Pons (tissue), 1 donor: ENCODE measurements around the gene SMCO2.

Experiments
- DNase-seq: peaks from one replicate; pipeline ENCODE4 v3.0.0-alpha.2; 2016; ENCODE audit warnings: low spot score

SMCO2 gene

DNA sequence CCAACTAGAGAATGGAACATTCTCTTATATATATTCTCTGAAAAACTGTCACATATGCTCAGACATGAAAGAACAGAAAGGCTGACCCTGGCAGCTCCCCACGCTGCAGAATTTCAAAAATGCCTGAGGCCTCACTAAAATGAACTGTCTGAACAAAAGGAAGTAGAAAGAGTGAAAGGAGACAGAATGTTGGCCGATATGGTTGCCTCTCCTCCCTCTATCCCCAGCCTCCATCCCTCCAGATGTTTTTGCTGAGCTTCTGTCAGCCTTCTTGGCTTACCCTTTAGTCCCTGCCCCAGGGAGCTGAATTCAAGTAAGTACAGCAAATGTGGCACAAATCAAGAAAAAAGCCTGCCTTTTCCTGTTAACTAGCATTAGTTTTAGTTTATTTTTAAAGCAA lies 6.9 kb downstream of the SMCO2 start:
- no peak for DNase-seq

- no peak for DNase-seq
Measured at GRCh38 chr12:27455589-27455988, 9.1 kb downstream of the SMCO2 start.

GRCh38 chr12:27456618-27457017 lies 10.1 kb downstream of the SMCO2 start:
- DNase-seq: no peak

- DNase-seq: no peak
Measured at GRCh38 chr12:27460471-27460978, 14.0 kb downstream of the SMCO2 start.

DNA sequence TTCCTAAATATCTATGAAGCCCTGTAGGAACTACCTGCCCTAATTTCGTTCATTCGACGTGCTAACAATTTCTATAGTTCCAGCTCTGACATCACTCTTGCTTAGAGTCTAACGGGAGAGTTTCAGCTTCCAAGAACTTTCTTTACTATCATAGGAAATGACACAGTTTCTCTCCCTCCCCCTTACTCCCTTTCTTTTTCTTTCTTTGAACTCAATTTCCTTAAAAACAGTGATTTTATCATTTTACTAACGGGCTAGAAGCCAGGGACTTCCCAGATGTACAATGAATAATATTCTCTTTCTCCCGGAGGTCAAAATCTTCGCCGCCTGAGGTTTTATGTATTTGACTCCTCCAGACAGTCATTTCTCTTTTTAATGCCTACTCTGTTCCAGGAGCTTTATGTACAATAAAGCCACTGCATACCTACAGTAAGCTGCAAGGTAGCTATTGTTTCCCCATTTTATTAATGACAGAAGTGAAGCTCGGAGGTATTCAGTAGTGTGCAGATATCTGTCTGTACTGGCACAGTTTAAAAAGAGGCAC lies 15.7 kb downstream of the SMCO2 start:
- no peak for DNase-seq

GRCh38 chr12:27462851-27463250 lies 16.3 kb downstream of the SMCO2 start:
- no peak for DNase-seq

DNA sequence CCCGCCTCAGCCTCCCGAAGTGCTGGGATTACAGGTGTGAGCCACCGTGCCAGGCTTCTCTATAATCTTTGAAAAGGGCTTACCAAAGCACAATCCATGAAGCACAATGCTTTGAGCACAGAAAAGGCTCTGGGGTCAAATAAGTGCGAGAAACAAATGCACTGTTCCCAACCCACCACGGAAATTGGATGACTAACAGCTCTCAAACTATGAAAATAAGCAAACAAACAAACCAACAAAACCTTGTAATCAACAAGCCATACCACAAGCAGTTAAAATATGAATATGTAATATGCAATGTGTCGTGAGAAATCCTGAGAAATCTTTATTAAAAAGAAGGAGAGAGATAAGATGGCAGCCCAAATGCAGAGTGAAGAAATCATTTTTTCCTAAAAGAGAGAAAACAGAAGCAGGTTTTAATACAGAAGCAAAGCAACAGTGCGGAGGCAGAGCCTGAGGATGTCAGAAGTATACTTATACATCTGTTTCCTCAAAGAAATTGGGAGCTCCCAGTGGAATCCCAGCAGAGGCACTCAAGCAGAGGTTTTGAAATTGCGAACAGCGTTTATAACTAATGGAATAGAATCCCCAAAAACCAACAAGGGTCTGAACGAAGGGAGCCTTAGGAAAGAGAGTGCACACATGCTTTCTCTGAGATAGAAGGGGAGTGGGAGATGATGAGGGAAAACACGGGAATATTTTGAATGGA lies 17.1 kb downstream of the SMCO2 start:
- DNase-seq: no peak

GRCh38 chr12:27464220-27464554 lies 17.7 kb downstream of the SMCO2 start:
- no peak for DNase-seq

DNA sequence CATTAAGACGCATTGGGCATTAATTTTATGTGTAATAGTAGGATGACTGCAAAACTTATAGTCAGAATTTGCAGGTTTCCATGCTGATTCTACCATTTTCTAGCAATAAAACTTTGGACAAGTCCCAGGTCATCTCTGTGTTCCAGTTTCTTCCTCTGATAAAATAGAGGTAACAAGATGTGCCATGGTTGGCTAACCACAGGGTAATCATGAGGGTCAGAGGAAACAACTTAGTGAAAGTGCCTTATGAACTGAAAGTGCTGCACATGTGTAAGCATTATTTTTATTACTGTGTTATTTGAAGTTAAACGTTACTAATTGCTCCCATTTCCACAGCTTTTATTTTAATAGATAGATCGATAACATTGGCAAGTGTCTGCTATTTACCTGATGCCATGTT lies 21.1 kb downstream of the SMCO2 start:
- DNase-seq: no peak

GRCh38 chr12:27468241-27468640 lies 21.7 kb downstream of the SMCO2 start:
- DNase-seq: no peak

DNA sequence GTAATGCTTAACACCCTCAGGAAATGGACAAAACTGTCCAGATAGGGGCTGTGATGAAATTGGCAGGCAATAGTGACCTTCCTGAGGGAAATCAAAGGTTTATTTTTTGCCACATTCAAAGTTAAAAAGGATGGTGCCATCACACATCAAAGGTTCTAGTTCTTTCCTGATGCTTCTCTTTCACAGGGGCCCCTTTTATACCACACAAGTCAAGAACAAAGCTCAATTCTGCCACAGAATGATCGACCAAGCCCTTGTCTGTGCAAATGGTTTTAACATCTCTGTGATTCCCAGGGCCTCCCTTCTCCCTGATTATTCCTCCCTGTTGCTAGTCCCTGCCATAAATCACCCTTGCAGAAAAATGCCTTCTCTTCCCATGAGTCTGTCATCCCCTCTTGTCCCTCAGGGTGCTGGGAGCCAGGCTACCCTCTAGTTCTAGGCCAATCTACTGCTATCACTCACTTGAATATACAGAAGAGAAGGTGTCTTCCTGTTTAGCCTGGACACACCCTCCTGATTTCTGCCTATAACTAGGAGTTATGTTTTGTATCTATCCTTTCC lies 22.7 kb downstream of the SMCO2 start:
- peak; percentile 25 for DNase-seq

DNA sequence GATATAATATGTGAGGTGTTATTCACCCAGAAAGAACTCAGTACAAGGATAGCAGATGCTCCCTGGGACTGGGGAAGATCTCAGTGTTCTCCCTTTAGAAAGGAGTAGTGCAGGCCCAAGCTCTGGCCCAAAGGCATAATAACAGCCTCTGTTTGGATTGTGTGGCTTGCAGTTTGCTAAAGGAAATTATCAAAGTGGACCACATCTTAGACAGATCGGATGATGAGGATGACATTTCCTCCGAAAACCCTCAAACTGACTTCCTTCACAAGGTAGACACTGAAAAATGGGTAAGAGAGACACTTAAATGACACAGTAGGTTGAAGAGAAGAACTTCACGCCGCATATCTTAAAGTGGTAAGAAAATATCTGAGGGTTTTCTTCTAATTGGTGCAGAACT lies 26.1 kb downstream of the SMCO2 start:
- no peak for DNase-seq

DNA sequence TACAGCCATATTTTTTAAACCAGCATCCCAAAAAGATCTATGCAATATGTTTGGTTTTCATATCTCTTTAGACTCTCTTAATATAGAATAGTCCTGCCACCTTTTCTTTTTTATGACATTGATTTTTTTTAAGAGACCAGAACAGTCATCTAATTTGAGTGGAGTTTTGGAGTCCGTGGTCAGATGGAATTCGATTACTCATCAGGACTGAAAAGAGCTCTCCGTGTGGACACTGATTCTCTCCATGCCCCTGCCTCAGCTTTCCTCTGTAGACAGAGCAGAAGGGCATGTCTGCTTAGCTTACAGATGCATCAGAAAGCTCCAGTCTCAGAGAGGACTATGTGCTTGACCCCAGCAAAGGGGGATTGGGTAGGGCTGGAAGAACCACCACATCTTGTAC lies 27.8 kb downstream of the SMCO2 start:
- DNase-seq: no peak

DNA sequence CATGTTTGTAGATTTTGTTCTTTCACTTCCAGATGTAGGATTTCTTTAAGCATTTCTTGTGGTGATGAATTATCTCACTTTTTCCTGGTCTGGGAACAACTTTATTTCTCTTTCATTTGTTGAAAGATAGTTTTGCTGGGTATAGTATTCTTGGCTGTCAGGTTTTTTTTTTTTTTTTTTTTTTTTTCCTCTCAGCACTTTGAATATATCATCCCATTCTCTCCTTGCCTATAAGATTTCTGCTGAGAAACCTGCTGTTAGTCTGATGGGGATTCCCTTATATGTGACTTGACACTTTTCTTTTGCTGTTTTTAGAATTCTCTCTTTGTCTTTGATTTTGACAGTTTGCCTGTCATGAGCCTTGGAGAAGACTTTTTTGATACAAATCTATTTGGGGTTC lies 30.5 kb downstream of the SMCO2 start:
- no peak for DNase-seq

DNA sequence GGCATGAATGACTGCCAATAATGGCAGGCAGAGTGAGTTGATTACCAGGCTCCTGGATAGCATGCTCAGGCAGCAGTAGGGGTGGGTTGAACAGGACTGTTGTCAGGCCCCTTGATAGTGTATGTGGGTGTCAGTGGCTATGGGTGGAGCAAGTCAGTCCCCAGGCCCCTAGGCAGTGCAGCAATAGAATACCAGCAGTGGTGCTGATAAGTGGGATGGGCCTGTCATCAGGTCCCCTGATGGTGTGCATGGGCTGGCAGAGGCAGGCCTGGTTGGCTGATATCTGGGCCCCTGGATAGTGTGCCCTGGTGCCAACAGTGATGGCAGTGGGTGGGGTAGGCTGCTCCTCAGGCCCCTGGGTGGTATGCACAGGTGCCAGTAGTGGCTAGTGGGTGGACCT lies 32.4 kb downstream of the SMCO2 start:
- DNase-seq: no peak

DNA sequence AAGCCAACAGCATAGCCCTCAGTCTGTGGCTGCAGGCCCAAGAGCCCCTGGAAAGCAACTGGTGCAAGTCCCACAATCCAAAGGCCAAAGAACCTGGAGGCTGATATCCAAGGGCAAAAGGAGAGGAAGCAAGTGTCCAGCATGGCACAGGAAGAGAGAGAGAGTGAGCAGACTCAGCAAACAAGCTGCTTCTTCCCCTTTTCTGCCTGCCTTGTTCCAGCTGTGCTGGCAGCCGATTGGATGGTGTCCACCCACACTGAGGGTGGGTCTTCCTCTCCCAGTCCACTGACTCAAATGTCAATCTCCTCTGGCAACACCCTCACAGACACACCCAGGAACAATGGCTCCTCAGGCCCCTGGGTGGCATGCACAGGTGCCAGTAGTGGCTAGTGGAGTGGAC lies 33.5 kb downstream of the SMCO2 start:
- DNase-seq: no peak

DNA sequence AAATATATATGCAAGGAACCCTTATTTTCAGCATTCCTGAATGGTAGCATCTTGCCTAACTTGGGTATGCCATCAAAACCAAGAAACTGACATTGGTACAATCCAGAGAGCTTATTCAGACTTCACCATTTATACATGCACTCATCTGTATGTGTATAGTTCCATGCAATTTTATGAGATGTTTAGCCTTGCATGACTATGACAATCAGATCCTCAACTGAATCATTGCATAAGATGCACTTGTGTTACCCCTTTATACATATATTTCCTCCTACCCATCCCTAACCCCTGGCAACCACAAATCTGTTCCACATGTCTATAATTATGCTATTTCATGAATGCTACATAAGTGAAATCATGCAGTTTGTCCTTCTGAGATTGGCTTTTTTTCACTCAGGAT lies 40.4 kb downstream of the SMCO2 start:
- DNase-seq: no peak

DNA sequence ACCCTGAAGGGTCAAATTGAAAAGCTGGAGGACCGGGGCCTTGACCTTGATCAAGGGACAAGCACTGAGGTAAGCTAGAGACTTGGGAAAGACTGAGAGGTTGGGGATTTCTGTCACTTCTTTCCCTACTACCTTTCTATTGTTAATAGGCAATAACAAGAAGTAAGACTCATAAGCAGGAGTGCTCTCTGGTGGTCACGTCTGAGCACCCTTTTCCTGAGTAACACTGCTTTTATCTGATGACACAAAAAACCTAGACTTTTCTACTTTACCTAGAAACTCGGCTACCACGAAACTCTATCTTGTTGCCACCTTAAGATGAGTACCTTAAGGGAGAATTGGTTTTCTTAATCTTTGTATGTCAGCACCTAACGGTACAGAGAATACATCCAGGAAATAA lies 41.9 kb downstream of the SMCO2 start:
- DNase-seq: no peak

GRCh38 chr12:27491226-27491625 lies 44.7 kb downstream of the SMCO2 start:
- DNase-seq: no peak

DNA sequence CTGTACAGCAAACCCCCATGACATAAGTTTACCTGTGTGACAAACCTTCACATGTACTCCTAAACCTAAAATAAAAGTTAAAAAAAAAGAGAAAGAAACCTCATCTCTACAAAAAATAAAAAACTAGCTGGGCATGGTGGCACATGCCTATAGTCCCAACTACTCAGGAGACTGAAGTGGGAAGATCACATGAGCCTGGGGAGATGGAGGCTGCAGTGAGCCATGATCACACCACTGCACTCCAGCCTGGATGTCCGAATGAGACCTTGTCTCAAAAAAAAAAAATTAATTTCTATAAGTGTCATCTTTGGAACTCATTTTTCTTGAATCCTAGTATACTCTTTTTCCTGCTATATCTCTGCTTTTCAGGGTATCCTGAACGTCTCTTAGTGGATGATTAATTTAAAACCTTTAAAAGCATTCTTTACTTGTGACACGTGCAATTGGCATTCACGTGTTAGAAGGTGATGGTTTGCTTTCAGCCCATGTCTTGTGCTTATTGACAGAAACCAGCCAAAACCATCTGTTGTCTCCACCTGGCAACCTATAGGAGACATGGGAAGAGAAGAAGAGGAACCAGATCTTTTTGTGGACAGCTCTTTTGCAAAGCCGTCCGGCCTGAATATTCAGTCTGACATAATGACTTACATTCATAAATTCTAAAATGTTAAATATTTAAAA lies 46.9 kb downstream of the SMCO2 start:
- DNase-seq: no peak

GRCh38 chr12:27497446-27497845 lies 50.9 kb downstream of the SMCO2 start:
- DNase-seq: no peak

GRCh38 chr12:27498149-27498548 lies 51.6 kb downstream of the SMCO2 start:
- DNase-seq: no peak

GRCh38 chr12:27498761-27499160 lies 52.2 kb downstream of the SMCO2 start:
- no peak for DNase-seq
